ENCODE measurements around the gene TSHZ2. TPM values are rescaled to one million over a fixed set of nuclear protein-coding genes. Genes with fewer than 3 reads are reported as not detected.

The TSHZ2 gene
- total and polyA plus RNA-seq, 2 of the 4 experiments (the other 2 are of a cell fraction): under 0.01 to 0.02 TPM

DNA sequence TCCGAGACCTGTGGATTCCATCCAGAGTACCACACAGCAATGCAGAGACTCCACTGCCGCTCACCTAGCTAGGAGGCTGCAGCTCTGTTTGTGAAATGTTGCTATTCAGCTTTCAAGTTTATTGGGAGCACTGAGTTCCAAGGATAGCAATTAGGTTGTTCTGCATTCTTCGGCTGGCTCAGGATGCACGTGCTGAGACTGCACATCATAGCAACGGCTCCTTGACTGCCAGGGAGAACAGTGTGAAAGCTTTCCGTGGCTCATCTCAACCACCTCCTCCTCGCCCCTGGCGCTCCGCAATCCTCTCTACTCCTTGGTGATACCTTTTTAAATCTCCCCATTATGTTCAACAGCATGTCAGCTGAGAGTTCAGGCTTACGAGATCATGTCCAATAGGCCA is 116.6 kb downstream of the TSHZ2 start:
- Histone ChIP-seq H4K5ac (ENCODE audit: low read depth, low read length) (no peak overlapping the region), H3K27ac (ENCODE audit: insufficient read depth, low read length) (no peak overlapping the region), H3K14ac (replicated peaks; ENCODE audit: low read depth, low read length) (no peak overlapping the region), H2BK120ac (ENCODE audit: low read depth, low read length) (no peak overlapping the region), H3K4ac (ENCODE audit: low read depth, low read length) (no peak overlapping the region), H3K4me2 (ENCODE audit: low read depth, low read length) (no peak overlapping the region), H2AK5ac (ENCODE audit: low read depth, low read length) (no peak overlapping the region), H3K56ac (ENCODE audit: extremely low read depth, insufficient read depth, low read length) (no peak overlapping the region), H2AFZ (replicated peaks; ENCODE audit: low read length, poor library complexity) (no peak overlapping the region), H2AK9ac (replicated peaks; ENCODE audit: low read depth, low read length, poor library complexity) (no peak overlapping the region), H3K9me1 (ENCODE audit: insufficient read depth, low read length) (no peaks in the 10 kb centered on the region), H3K9me3 (ENCODE audit: control insufficient read depth, insufficient read depth, low read length) (peaks cover 4% of the 10 kb centered on the region), H4K8ac (ENCODE audit: low read depth in 2 of 2, low read length in 2 of 2) (no peak overlapping the region), H2BK15ac (ENCODE audit: low read depth, low read length) (no peak overlapping the region), H3K79me1 (ENCODE audit: low read depth in 1 of 2, low read length in 2 of 2) (no peaks in the 10 kb centered on the region), H2BK20ac (ENCODE audit: low read depth, low read length) (no peak overlapping the region), H3K4me1 (ENCODE audit: control insufficient read depth, insufficient read depth, low read length) (no peaks in the 10 kb centered on the region), H3K36me3 (ENCODE audit: control insufficient read depth, insufficient read depth, low read length) (no peaks in the 10 kb centered on the region), H3K4me3 (ENCODE audit: insufficient read depth, low read depth, low read length) (no peak overlapping the region), H3K27me3 (ENCODE audit: control insufficient read depth, insufficient read depth, low read length) (no peaks in the 10 kb centered on the region), H4K91ac (ENCODE audit: insufficient read depth, low read depth, low read length) (no peak overlapping the region), H4K20me1 (ENCODE audit: insufficient read depth, low read length) (no peaks in the 10 kb centered on the region), H2BK5ac (ENCODE audit: low read depth, low read length, poor library complexity, severe bottlenecking) (no peak overlapping the region), H3K23ac (ENCODE audit: low read depth, low read length) (no peak overlapping the region), H3K18ac (ENCODE audit: low read depth, low read length) (no peak overlapping the region), H3K9ac (ENCODE audit: low read depth, low read length) (no peak overlapping the region)
- ChIA-PET CTCF (no interaction called here), POLR2A (ENCODE audit: unreplicated experiment) (no interaction called here)
- dilution Hi-C loops (cut with HindIII; ENCODE audit: low sequenced_read_pairs, unreplicated experiment) (no loop called here), intact Hi-C loops (cut with micrococcal nuclease) (no loop called here), in situ Hi-C loops (cut with MboI; ENCODE audit: low sequenced_read_pairs) (no loop called here)
- no peak for DNase-seq
- 53% methylated on average over 3 of the region's 10 CpGs; no CpG with 5 or more reads in 1 of the 2 experiments for WGBS, 2 experiments (ENCODE audit: extremely low coverage in 2 of 2, insufficient read length in 1 of 2)
- BruUV-seq (replicated peaks): no TSS peak
- no peak for TF ChIP-seq POLR2A (IDR thresholded peaks at IDR 0.05; ENCODE audit: low read depth, low read length)
- TF ChIP-seq MXI1 (IDR thresholded peaks at IDR 0.05; ENCODE audit: borderline replicate concordance, low read depth, low read length): no peak
- TF ChIP-seq, protein P1, sequence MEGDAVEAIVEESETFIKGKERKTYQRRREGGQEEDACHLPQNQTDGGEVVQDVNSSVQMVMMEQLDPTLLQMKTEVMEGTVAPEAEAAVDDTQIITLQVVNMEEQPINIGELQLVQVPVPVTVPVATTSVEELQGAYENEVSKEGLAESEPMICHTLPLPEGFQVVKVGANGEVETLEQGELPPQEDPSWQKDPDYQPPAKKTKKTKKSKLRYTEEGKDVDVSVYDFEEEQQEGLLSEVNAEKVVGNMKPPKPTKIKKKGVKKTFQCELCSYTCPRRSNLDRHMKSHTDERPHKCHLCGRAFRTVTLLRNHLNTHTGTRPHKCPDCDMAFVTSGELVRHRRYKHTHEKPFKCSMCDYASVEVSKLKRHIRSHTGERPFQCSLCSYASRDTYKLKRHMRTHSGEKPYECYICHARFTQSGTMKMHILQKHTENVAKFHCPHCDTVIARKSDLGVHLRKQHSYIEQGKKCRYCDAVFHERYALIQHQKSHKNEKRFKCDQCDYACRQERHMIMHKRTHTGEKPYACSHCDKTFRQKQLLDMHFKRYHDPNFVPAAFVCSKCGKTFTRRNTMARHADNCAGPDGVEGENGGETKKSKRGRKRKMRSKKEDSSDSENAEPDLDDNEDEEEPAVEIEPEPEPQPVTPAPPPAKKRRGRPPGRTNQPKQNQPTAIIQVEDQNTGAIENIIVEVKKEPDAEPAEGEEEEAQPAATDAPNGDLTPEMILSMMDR (conservative IDR thresholded peaks at IDR 0.05; ENCODE audit: low read depth, low read length): no peak
- TF ChIP-seq RAD21 (IDR thresholded peaks at IDR 0.05; ENCODE audit: low read length): no peak
- no peak for TF ChIP-seq ELK1 (IDR thresholded peaks at IDR 0.05; ENCODE audit: borderline replicate concordance, low read depth, low read length)
- TF ChIP-seq, protein P2, sequence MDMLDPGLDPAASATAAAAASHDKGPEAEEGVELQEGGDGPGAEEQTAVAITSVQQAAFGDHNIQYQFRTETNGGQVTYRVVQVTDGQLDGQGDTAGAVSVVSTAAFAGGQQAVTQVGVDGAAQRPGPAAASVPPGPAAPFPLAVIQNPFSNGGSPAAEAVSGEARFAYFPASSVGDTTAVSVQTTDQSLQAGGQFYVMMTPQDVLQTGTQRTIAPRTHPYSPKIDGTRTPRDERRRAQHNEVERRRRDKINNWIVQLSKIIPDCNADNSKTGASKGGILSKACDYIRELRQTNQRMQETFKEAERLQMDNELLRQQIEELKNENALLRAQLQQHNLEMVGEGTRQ (IDR thresholded peaks at IDR 0.05; ENCODE audit: low read depth, low read length): no peak
- no peak for TF ChIP-seq MAFK (IDR thresholded peaks at IDR 0.05; ENCODE audit: low read depth, low read length)
- TF ChIP-seq RFX5 (IDR thresholded peaks at IDR 0.05; ENCODE audit: low read depth, low read length): no peak
- TF ChIP-seq CEBPB (IDR thresholded peaks at IDR 0.05; ENCODE audit: low read depth, low read length): no peak
- no peak for TF ChIP-seq SMC3 (IDR thresholded peaks at IDR 0.05; ENCODE audit: low read depth, low read length)
- TF ChIP-seq NFE2L2 (IDR thresholded peaks at IDR 0.05; ENCODE audit: low read depth, low read length): no peak
- no peak for ATAC-seq (ENCODE audit: low read depth)

Data from IMR-90 (cell line).